Activated CD4-positive, CD25-positive, alpha-beta regulatory T cell treated with anti-CD3 and anti-CD28 coated beads, Interleukin-2, amount 50 U/mL, for 16 hours (primary cell): ENCODE data around the gene EFNA1.
A peak's percentile ranks its signal among the peaks of the same experiment; 100 is the strongest.
"Not testable (repeated sequence)": the region's sequence is repeated elsewhere in the genome, so short reads cannot be mapped to it uniquely, and the experiment has no call there.

ENCODE experiments used
- DNase-seq: peaks from one replicate; pipeline ENCODE4 v3.0.0-alpha.2; 2020; ENCODE audit warnings: low read depth, low spot score

The EFNA1 gene

DNA sequence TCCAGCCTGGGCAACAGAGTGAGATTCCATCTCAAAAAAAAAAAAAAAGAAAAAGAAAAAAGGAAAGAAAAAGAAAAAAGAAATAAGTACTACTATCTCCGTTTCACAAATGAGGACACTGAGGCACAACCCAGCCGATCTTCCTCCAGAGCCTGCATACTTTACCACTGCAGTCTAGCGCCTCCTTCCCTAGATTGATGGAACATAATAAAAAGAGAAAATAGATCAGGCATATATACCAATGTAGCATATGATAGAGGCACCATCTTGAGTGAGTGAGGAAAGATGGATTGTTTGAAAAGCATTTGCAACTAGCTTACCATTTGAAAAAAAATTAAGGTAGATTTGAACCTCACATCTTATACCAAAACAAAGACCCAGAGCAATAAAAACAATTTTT lies 17.8 kb downstream of the EFNA1 start:
- DNase-seq: no peak

- DNase-seq: not testable (repeated sequence)
Measured at GRCh38 chr1:155155996-155156643, 28.4 kb downstream of the EFNA1 start.

DNA sequence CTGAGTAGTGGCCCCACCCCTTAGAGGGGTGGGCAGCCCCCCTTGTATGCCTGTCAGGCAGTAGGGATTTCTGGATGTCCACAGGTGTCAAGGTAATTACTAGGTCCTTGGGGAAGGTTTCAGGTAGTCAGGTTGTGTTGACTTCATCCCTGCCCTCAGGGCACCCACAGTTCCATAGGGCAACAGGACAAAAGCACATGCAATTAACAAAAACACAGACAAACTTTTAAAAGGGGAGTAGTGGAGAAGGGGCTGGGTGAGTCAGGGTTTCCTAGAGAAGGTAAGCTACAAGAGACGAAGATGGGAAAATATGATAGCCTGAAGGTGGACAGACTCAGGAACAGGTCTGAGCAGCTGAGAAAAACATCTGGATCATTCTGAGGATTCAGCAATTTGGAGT lies 31.3 kb downstream of the EFNA1 start:
- DNase-seq: no peak

GRCh38 chr1:155160128-155160527 lies 32.5 kb downstream of the EFNA1 start:
- DNase-seq: no peak

DNA sequence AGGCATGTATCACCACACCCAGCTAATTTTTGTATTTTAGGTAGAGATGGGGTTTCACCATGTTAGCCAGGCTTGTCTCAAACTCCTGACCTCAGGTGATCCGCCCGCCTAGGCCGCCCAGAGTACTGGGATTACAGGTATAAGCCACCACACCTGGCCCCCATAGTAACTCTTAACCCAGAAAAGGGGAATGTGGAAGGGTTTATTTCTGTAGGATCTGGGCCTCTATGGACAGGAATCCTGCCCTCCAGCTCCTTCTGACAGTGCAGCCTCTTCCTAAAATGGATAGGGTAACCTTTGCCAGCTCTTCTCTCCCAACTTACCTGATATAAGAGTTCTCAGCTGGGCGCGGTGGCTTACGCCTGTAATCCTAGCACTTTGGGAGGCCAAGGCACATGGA lies 35.0 kb downstream of the EFNA1 start:
- DNase-seq: not testable (repeated sequence)

GRCh38 chr1:155163785-155164184 lies 36.1 kb downstream of the EFNA1 start:
- not testable (repeated sequence) for DNase-seq

DNA sequence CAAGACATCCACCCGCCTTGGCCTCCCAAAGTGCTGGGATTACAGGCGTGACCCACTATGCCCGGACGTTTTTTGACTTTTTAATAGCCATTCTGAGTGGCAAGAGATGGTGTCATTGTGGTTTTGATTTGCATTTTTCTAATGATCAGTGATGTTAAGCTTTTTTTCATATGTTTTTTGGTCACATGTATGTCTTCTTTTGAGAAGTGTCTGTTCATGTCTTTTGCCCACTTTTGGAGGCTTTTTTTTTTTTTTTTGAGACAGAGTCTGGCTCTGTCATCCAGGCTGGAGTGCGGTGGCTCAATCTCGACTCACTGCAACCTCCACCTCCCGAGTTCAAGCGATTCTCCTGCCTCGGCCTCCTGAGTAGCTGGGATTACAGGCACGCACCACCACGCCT lies 36.9 kb downstream of the EFNA1 start:
- not testable (repeated sequence) for DNase-seq

- DNase-seq: no peak
Measured at GRCh38 chr1:155166051-155166470, 38.4 kb downstream of the EFNA1 start.

DNA sequence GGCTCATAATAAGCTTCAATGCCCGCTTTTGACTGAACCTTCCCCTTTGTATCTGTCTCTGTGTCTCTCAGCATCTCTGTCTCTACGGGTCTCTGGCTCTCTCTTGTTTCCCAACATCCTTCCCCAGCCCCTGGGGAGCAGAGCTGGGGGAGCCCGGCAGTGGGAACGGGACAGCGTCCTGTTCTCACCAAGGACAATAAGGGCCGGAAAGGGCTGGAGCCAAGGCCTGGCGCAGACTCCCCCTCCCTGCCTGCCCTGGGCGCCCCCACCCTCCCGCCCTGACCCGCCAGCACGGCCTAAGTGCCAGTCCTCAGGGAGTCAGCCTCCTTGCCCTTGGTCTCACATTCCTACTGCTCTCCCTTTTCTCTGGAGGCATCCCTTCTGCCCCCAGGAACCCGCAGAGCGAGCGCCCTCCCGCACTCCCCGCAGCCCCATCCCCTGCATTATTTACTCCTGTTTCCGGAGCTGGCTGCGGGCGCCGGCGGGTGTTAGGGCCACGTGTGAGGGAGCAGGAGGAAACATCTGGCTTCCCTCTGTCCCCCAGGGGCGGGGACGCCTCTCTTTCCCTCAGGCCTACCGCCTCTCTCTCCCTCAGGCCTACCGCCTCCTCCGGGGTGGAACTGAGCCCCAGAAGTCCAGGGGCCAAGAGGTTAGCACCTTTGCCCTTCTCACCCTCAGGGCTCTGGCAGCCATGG lies 38.9 kb downstream of the EFNA1 start:
- DNase-seq: no peak

- DNase-seq: peak; percentile 75
Measured at GRCh38 chr1:155167166-155168104, 39.8 kb downstream of the EFNA1 start.

GRCh38 chr1:155168105-155168445 lies 40.4 kb downstream of the EFNA1 start:
- DNase-seq: not testable (repeated sequence)

DNA sequence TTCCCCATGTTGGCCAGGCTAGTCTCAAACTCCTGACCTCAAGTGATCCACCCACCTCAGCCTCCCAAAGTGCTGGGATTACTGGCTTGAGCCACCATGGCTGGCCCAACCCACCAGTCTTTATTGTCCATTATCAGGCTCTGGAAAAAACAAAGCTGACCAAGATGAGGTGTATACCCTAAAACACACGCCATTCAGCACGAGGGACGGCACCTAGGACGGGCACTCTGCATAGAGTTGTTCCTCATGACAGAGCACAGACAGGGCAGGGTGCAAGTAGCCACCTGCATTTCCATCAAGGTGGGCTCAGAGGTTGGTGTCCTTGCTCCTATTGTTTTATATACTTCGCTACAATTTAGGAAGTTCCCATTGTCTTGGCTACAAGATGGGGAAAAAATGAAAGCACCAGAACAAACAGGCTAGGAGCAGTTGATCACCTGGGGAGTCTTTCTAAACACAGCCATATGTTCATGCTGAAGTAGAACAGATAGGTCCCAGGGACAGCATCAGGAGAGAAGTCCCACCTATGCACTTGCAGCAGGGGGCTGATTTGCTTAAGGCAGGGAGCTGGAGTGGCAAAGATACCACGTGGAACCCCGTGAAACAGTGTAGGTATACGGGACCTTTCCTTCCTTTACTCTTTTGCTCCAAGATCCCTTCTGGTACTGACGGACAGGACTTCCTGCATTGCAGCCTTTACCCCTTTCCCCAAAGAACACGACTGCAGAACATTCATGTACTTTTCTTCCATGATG lies 41.0 kb downstream of the EFNA1 start:
- DNase-seq: no peak

DNA sequence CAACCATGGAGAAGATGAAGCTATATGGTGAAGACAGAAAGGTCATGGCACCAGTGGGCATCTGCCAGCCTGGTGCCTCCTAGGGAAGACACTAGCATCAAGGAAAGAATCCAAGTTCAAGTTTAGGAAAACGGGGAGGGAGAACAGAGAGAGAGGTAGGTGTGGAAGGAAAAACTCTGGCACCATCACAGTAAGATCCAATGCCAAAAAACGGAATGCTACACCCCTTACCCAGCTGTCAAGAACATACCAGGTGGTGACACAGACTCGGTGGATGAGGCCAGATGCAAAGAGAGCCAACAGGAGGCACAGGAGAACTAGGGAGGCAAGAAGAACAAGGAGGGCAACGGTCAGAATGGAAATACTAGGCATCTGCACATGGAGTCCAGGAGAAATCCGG lies 41.9 kb downstream of the EFNA1 start:
- DNase-seq: no peak

GRCh38 chr1:155170101-155170785 lies 42.6 kb downstream of the EFNA1 start:
- DNase-seq: no peak

- DNase-seq: no peak
Measured at GRCh38 chr1:155170806-155171205, 43.1 kb downstream of the EFNA1 start.

DNA sequence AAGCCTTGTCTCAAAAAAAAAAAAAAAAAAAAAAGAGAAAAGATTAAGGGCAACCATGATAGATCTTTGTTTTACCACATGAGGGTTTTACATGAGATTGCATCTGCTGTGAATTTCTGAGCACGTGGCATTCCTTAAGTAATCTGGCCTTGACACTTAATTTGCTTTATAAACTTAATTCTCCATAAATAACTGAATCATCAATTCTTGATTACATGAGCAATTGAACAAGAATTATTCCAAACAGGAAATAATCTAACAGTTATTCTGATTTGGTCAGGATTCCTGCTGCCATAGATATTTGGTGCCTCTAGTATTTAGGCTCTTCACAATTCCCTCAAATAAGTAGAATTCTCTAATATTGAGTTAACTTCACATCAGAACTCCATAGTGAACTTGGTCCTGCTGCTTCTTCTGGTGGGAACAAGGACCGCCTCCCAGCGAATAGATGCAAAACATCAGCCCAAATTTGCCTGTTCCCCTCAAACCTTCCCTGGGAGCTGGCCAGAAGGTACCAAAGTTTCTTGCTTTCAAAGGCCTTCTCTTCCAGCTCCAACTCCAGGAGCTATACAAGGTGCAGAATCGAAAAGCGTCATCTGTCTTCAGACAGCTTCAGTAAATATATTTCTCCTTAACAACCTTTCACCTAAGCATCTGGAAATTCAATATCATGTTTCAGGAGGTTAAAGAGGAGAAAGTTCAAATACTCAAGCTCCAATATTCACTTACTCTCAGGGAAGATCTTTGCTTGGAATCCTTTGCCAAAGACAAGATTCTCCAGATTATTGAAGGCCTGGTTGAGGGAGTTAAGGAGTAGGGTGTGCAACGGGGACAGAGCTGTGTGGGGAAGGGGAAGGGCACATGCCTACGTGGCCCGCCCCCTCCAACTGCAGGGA lies 44.4 kb downstream of the EFNA1 start:
- no peak for DNase-seq

DNA sequence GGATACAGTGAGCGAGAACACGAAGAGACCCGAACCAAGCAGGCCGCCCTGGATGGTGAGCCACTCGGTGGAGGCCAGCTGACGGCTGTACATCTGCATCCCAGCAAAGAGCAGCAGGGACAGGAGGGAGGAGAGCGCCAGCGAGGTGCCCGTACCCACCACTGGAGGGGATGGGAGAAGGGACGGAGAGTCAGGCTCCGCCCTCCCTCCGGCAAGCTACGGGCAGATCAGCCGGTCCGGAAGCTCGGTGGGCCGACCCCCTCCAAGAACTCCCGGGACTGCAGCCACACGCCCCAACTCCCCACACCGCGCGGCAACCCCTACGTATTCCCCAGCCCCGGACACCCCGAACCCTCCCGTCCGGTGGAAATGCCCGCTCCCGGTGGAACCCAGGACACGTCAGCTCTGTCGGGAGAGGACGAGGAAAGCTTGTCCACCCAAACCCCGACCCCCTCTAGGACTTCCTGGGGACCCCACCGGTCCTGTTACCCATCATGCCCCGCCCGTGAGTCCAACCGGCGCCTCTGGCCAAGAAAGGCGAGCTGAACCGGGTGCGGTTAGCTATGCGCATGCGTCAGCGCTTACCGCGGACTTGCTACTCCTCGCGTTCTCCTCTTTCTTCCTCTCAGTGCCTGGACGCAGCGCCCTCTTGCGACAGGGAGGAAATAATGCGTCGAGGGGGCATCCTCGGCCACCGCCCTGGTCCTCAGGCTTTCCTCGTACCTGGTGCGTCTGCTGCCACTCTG lies 45.2 kb downstream of the EFNA1 start, which contains the start of gene KRTCAP2:
Gene KRTCAP2 (minus strand): TSS at position 573 of the 746 bp plus-strand sequence. CDS start 80 bp downstream, at position 493.
- DNase-seq: peak; percentile 93

DNA sequence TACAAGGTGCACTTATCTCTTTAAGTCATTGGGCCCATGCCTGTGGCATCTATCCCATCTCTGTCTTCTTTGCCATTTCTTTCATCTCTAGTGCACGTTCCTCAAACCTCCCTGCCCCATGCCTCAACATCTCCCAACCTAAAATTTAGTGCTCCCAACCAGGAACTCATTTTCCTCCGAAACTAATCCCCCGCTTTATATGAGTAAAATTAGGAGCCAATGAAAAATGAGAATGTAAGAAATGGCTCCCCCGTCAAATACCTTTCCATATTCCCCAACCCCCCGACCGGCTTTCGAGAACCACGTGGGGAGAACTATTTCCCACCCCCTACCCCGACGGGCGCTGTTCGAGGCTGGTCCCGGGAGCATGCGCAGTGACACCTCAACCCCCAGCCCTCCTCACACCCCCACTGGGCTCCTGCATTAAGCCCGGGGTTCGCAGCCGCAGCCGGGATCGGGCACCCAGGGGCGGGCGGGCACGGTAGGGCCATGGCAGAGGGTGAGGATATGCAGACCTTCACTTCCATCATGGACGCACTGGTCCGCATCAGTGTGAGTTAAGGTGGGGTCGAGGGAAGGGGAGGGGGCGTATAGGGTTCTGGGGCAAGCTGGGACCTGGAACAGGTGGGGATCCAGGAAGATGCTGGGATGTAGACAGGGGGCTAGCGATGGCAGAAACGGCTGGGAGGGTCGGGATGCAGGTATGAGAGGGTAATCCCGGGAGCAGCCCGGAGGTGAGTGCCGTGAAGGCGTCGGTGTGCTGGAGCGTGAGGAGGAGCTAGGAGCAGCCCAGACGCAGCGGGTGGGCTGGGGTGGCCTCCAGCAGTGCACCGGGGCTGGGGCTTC lies 46.0 kb downstream of the EFNA1 start, which contains the start of gene TRIM46:
Gene TRIM46 (plus strand): TSS at position 372 of the 846 bp plus-strand sequence. CDS start 118 bp downstream, at position 490.
- no peak for DNase-seq
